OCI-M1 (cell line): ENCODE data around the gene CMBL.
A peak's percentile ranks its signal among the peaks of the same experiment; 100 is the strongest.
"Not testable (repeated sequence)": the region's sequence is repeated elsewhere in the genome, so short reads cannot be mapped to it uniquely, and the experiment has no call there.

Experiments
- DNase-seq: peaks from one replicate; lab custom pipeline; 2025; lab: John Stamatoyannopoulos, UW

Gene CMBL

DNA sequence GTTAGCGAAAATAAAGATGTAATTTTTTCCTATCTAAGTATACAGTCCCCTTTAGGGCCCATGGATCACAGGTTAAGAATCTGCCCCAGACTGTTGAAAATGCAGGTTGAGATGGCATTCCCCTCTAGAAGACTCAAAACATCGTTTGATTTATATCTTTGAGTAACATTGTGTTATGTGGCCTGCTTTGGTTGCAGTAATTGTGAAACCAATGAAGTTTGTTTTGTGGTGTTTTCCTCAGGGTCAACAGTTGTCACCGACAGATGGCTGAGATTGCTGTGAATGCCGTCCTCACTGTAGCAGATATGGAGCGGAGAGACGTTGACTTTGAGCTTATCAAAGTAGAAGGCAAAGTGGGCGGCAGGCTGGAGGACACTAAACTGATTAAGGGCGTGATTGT is 49.8 kb downstream of the CMBL start:
- no peak for DNase-seq

DNA sequence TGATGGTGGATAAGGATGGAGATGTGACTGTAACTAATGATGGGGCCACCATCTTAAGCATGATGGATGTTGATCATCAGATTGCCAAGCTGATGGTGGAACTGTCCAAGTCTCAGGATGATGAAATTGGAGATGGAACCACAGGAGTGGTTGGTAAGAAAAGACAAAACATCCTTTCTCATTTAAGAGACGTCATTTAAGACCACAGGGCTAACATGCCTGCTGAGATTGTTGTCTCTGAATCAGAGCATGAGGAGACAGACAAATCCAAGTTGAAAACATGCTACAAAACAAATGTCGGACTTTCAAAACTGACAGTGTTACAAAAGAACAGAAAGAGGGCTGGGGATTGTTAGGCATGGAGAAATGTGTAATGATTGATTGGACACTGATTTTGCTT is 53.0 kb downstream of the CMBL start:
- DNase-seq: no peak

DNA sequence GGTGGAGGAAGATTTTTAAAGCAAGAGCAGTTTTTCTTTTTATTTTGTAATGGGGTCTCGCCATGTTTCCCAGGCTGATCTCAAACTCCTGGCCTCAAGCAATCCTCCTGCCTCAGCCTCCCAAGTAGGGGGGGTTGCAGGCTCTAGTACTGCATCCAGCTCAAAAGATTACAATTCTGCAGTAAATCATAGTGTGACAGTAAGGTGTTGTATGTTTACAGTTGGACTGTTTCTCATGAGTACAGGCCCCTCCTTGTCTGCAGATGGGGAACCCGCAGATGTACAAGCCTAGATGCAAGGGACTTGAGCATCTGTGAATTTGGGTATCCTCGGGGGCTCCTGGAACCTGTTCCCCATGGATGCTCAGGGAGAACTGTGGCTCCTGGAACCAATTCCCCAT is 54.3 kb downstream of the CMBL start:
- no peak for DNase-seq

DNA sequence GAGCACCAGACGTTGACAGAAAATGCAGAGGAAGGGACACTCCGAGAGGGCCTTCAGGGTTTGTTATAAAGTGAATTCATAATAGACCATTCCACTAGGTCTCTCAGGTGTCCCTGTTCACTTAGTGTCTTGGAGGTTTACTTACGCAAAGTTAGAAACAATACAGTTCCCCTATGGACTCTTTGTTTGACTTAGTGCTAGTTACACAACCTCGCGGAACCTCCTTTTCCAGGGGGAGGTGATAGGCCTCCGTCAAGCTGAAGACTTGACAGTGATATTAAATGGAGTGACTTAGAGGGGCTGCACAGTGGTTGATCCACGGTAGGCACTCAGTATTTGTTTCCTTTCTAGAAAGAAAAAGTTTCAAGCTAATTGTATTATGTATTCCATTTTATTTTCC is 56.3 kb downstream of the CMBL start:
- peak; percentile 40 for DNase-seq

DNA sequence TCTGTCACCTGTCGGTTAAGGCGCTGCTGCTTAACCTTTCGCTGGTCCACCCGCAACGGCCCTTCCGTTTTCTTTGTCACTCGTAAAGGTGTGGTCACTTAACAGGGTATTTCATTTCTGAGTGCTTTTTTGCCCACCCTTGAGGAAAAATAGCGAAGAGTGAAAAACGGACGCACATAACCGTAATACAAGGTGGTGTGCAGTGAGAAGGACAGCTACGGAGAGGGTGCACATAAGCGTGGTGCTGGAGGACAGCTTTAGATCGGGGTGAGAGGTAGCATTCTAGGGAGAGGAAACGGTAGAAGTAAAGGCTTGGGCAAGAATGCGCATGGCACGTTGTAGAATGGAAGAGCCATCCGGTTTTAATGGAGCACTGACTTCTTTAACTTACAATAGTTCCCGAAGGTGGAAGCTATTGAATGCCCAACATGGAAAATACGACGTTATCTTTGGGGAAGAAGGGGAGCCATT is 56.9 kb downstream of the CMBL start:
- peak; percentile 48 for DNase-seq

DNA sequence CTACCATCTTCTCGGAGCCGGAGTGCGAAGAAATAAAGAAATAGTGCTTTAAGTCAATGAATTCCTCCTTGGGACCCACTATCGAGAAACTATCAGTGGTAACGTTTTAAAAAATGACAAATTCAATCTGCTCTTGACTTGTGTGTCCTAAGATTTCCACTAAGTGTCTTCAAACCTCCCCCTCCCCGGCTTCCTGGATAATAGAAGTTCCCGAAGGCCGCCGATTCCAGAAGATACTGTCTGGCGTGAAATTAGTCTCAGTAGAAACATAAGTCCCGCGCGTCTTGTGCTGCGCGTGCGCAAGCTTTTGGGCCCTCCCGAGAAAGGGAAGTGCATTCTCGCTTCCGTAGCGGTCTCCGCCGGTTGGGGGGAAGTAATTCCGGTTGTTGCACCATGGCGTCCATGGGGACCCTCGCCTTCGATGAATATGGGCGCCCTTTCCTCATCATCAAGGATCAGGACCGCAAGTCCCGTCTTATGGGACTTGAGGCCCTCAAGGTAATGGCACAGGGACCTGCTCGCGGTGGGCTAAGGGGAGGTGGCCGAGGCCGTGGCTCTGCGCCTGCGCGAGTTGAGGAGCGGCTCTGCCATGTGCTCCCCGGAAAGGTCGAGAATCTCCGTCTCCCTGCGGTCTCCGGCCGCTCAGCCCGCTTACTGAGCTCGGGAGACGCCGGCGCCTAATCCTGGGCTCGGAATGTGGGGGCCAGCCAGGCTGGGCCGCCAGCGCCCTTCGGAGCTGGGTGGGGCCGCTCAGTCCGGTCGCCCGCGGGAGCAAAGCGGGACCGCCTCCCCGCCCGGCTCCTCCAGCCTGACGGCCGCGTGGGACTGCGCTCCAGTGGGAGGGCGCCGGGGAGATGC is 57.5 kb downstream of the CMBL start, which contains the start of gene CCT5:
Gene CCT5, plus strand, starts transcription at position 333 of the 858 bp plus-strand sequence. Its CDS starts 61 bp downstream, at position 394.
- DNase-seq: peak; percentile 97

DNA sequence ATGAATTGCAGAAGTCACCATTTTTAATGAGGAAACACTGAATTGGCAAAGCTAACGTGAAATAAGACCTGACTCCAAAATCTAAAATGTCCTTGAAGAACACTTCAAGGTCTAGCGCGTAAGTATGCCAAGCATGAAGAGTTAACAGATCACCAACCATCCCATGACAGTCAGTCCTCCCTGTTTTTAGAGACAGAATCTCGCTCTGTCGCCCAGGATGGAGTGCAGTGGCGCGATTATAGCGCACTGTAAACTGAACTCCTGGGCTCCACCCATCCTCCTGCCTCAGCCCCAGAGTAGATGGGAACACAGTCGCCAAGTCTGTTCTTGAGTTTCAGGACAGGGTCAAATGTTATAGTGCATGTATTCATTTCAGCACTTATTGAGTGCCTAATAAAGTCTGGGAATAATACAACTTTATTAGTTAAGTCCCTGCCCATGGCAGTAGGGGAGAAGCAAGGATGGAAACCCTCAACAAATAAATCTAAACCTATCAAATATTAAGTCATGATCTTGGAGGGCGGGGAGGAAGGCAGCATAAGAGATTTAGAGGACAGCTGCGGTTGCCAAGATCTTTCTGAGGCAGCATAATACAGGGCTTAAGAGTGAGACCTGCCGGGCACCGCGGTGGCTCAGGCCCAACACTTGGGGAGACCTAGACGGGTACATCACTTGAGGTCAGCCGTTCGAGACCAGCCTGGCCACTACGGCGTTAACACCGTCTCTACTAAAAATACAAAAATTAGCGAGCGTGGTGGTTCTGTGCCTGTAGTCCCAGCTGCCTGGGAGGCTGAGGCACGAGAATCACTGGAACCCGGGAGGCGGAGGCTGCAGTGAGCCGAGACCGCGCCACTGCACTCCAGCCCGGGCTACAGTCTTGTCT is 59.1 kb downstream of the CMBL start:
- DNase-seq: no peak

DNA sequence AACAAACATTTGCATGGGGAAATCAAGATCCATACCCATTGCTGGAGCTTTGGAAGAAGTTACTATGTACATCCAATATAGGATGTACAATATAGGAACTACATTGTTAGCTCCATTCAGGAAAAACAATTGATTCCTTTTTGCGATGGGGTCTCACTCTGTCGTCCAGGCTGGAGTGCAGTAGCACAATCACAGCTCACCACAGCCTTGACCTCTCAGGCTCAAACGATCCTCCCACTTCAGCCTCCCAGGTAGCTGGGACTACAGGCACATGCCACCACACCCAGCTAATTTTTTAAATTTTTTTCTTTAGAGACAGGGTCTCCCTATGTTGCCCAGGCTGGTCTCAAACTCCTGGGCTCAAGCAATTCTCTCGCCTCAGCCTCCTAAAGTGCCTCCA is 60.5 kb downstream of the CMBL start:
- DNase-seq: not testable (repeated sequence)

DNA sequence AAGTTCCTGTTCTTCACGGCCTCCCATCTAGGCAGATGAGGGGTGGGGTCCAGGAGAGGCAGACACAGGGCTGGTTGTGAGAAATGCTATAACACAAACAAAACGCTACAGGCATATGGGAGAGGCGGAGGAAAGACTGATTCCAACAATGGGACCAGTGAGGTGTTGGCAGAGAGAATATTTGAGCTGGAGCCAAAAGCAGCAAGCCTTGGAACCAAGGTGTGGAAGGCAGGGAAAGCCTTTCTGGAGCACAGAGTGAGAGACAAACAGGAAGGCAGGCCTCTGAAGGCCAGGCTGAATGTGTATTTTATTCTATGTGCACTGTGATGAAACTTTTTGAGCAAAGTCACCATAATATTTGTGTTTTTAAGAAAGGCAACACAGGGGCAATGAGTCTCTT is 60.9 kb downstream of the CMBL start:
- no peak for DNase-seq

DNA sequence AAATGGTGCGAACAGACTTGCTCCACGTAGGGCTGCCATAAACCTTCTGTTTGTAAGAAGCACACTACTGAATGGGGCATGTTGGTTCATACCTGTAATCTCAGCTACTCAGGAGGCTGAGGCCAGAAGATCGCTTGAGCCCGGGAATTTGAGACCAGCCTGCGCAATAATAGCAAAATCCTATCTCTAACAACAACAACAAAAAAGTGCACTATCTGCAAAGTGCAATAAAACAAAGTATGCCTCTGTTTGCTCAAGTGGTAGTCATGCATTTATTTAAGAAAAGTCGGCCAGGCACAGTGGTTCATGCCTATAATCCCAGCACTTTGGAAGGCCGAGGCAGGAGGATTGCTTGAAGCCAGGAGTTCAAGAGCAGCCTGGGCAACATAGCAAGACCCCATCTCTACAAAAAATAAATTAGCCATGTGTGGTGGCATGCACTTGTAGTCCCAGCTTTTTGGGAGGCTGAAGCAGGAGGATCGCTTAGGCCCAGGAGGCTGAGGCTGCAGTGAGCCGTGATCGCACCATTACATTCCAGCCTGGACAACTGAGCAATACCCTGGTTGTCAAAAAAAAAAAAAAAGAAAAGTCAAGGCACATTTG is 63.3 kb downstream of the CMBL start:
- DNase-seq: no peak

DNA sequence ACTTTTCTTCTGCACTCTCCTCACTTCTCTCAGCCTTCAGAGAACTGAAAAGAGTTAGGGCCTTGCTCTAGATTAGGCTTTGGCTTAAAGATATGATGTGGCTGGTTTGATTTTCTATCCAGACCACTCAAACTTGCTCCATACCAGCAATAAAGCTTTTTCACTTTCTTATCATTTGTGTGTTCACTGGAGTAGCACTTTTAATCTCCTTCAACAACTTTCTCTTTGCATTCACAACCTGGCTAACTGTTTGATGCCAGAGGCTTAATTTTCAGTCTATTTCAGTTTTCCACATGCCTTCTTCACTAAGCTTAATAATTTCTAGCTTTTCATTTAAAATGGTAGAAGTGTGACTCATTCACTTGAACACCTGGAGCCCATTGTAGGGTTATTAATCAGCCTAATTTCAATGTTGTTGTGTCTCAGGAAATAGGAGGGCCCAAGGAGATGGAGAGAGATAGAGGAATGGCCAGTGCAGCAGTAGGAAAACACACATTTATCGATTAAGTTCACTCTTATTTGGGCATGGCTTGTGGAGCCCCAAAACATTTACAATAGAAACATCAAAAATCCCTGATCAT is 64.0 kb downstream of the CMBL start:
- DNase-seq: no peak

DNA sequence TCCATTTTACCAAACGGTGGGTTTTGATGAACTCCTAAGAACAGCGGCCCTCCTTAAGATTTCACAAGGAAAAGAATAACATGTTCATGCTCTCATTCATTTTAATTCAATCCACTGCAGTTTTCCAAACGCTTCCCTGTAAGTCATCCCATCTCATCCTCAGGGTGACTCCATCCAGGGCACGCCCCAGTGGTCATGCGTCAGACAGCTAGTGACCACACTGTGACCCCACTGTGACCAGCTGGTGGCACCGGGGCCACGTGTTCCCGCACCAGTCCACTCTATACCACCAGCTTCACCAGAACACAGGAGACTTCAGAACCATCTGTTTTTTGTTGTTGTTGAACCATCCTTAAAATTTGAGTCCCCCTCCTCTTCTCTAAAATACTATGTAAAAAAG is 72.4 kb downstream of the CMBL start:
- DNase-seq: no peak

DNA sequence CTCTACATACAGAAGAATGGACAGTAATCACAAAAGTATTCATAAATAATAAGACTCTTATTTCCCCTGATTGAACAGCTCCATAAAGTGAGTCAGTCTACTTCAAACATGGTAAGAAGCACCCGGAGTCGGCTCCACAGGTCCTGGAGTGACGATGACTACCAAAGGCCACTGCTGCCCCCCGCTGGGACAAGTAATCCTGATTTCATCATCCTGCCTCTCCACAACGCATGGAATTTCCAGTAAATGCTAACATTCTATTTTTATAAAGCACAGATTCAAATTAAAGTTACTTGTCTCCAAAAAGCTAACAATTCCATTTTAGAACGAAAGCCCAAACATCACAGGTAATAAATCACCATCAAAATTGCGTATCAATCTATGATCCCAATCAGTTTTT is 74.2 kb downstream of the CMBL start:
- DNase-seq: peak; percentile 17

DNA sequence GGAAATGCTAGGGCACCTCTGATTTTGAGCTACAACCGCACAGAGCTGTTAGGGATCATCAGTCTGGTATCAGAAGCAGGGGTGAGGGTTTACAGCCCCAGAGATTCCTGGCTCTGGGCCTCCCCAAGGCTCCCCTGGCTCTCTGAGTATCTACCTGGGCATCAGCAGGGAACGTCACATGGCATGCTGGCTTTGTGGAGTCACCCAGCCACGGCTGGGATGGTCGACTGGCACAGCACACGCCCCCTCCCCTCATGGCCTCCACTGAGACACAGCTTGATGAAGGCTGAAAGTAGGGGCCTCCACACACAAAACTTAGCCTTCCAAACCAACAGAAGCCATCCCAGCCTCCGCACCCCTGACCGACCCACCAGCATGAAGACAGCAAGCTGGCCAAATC is 74.7 kb downstream of the CMBL start:
- DNase-seq: no peak

DNA sequence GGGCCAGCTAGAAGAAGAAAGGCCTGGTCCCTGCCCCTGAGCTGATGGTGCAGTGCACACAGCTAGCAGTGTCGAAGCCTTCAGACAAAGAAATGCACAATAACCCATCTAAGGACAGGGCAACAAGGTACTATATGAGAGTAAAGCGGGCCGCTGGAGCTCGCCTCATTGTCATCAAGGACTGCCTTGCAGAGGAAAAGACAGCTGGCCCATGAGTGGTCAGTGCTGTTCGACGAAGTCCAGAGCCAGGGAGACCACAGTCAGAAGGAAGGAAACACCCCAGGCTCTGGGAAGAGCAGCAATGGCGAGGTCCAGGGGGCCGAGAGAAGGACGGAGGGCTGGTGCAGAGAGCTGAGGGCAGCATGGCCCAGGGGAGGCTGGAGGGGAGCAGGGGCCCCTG is 75.3 kb downstream of the CMBL start:
- no peak for DNase-seq

DNA sequence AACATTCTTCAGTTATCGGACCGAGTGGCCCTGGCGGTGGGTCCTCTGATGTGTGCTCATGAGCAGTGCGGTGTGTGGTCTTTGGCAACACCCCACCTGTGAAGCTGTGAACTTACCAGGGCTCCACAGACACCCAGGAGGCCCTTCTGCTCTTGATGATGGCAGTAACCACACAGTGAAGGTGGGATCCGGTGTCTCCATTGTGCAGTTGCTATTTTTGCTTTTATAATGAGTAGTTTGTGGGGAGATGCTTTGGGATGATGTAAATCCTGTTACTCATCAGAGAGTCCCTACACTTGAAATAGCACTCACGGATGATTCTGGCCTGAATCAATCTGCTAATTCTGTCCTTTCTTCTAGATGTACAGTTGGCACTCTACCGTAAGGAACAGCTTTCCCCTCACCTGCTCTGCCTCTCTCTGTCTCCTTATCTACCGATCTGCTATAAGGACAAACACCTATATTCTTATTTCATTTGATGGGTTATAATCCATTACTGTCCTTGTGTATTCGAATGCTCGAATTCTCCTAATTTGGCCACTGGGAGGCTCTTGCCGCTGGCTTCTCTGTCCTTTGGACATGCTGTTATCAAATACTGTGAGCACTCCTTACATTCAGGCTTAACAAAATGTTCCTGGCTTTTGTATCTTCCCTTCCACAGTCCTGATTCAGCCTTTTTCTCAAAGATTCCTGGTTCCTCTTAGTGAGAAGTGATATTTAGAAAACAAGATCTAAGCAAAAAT is 78.2 kb downstream of the CMBL start:
- no peak for DNase-seq

DNA sequence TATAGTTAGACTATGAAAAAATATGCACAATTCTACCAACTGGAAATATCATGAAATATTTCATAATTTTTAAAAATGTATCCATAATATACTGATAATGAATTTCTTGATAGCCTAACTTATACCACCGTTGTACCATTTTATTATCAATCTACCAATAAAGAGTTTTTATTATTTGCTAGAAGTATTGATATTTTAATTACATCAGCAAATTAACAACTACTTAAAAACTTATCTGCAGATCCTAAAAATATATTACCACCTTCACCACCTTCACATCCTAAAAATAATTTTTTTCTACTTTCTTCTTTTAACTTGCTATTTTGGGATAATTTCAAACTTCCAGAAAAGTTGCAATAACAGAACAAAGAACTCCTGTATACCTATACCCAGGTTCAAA is 79.4 kb downstream of the CMBL start:
- no peak for DNase-seq
